ENCODE measurements around the gene ADGRB3. TPM values are rescaled to one million over a fixed set of nuclear protein-coding genes. Genes with fewer than 3 reads are reported as not detected.

The ADGRB3 gene
- total and polyA plus RNA-seq, 2 donors (not counting 3 experiments of a cell fraction or from before 2014, with no cell fraction given), result not detected

GRCh38 chr6:68859233-68859632, 224.2 kb downstream of the ADGRB3 start:
- Histone ChIP-seq H2AFZ (ENCODE audit: low read depth, low read length) (no peak overlapping the region), H3K9me1 (replicated peaks; ENCODE audit: control insufficient read depth, extremely low read depth, insufficient read depth, low read length) (no peaks in the 10 kb centered on the region), H3K9ac (replicated peaks; ENCODE audit: extremely low read depth, insufficient read depth, low read length) (no peak overlapping the region), H3K9me3 (replicated peaks; ENCODE audit: control insufficient read depth, insufficient read depth, low read length) (peaks cover 3% of the 10 kb centered on the region), H3K27ac (ENCODE audit: insufficient read depth, low read depth, low read length) (no peak overlapping the region), H3K4me2 (ENCODE audit: insufficient read depth, low read length) (no peak overlapping the region), H3K79me2 (ENCODE audit: control insufficient read depth, insufficient read depth, low read length) (no peaks in the 10 kb centered on the region), H3K36me3 (ENCODE audit: control insufficient read depth in 2 of 2, extremely low read depth in 1 of 2, insufficient read depth in 2 of 2, low read length in 2 of 2) (no peaks in the 10 kb centered on the region), H3K4me3 (replicated peaks in 1 of 3; ENCODE audit: insufficient read depth in 1 of 3, low read depth in 1 of 3, low read length in 3 of 3) (no peak overlapping the region), H4K20me1 (replicated peaks; ENCODE audit: control insufficient read depth, extremely low read depth, insufficient read depth, low read length) (no peaks in the 10 kb centered on the region), H3K27me3 (ENCODE audit: control insufficient read depth in 2 of 2, insufficient read depth in 2 of 2, low read length in 2 of 2) (no peaks in the 10 kb centered on the region), H3K4me1 (ENCODE audit: control insufficient read depth, extremely low read depth, insufficient read depth, low read length) (no peaks in the 10 kb centered on the region)
- ChIA-PET CTCF (no interaction called here), POLR2A (no interaction called here)
- FAIRE-seq, result no peak
- dilution Hi-C loops (cut with MboI; ENCODE audit: extremely low pct_ligation_motif_present, low sequenced_read_pairs) (no loop called here), intact Hi-C loops (cut with micrococcal nuclease) (no loop called here)
- no TSS peak for BruUV-seq (replicated peaks)
- TF ChIP-seq CTCF (IDR thresholded peaks at IDR 0.05; ENCODE audit: extremely low read depth in 1 of 2, insufficient read depth in 1 of 2, low read depth in 1 of 2, low read length in 2 of 2), result no peak
- TF ChIP-seq, protein P1, sequence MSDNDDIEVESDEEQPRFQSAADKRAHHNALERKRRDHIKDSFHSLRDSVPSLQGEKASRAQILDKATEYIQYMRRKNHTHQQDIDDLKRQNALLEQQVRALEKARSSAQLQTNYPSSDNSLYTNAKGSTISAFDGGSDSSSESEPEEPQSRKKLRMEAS (IDR thresholded peaks at IDR 0.05; ENCODE audit: insufficient read depth, insufficient read length), result no peak
- no peak for TF ChIP-seq EZH2 (IDR thresholded peaks at IDR 0.05; ENCODE audit: borderline replicate concordance, low read depth, low read length, severe bottlenecking)
- no peak for TF ChIP-seq JUN (IDR thresholded peaks at IDR 0.05; ENCODE audit: borderline replicate concordance, insufficient read depth, insufficient read length, low read depth)
- no peak for TF ChIP-seq FOS (IDR thresholded peaks at IDR 0.05; ENCODE audit: borderline replicate concordance, insufficient read depth, low read length)
- TF ChIP-seq GATA2 (IDR thresholded peaks at IDR 0.05; ENCODE audit: insufficient read depth, insufficient read length, low read depth, low read length), result no peak
- no peak for TF ChIP-seq POLR2AphosphoS5 (IDR thresholded peaks at IDR 0.05; ENCODE audit: insufficient read depth, low read depth, low read length)
- no peak for TF ChIP-seq POLR2A (IDR thresholded peaks at IDR 0.05; ENCODE audit: low read depth, low read length)
- TF ChIP-seq MYC (IDR thresholded peaks at IDR 0.05; ENCODE audit: low read depth, low read length), result no peak
- no peak for DNase-seq (ENCODE audit: low read depth, low spot score)
